ENCODE measurements around the gene VDR.

VDR gene

GRCh38 chr12:47803191-47803875 is 101.5 kb downstream of the VDR start:
- DNase-seq (ENCODE audit: low read depth) = no peak
- H3K36me3 ChIP-seq (ENCODE audit: control insufficient read depth, insufficient read depth, low read length, severe bottlenecking) = peaks cover 27% of the 10 kb centered on the region
- no peak overlapping the region for H3K4me3 ChIP-seq (ENCODE audit: low read length)
- peak overlapping the region; percentile 70 for H3K9ac ChIP-seq (ENCODE audit: low read length)
- H3K9me3 ChIP-seq (ENCODE audit: control insufficient read depth, low read length) = no peaks in the 10 kb centered on the region
- peaks cover 83% of the 10 kb centered on the region for H3K4me1 ChIP-seq (ENCODE audit: control insufficient read depth, insufficient read depth, low read length)
- no peaks in the 10 kb centered on the region for H3K27me3 ChIP-seq (replicated peaks; ENCODE audit: control insufficient read depth, insufficient read depth, low read length)

- no peaks in the 10 kb centered on the region for H3K27me3 ChIP-seq (replicated peaks; ENCODE audit: control insufficient read depth, insufficient read depth, low read length)
- H3K4me1 ChIP-seq (ENCODE audit: control insufficient read depth, insufficient read depth, low read length) = peaks cover 73% of the 10 kb centered on the region
- H3K4me3 ChIP-seq (ENCODE audit: low read length) = no peak overlapping the region
- no peaks in the 10 kb centered on the region for H3K9me3 ChIP-seq (ENCODE audit: control insufficient read depth, low read length)
- no peak for DNase-seq (ENCODE audit: low read depth)
- peak overlapping the region; percentile 70 for H3K9ac ChIP-seq (ENCODE audit: low read length)
- H3K36me3 ChIP-seq (ENCODE audit: control insufficient read depth, insufficient read depth, low read length, severe bottlenecking) = peaks cover 36% of the 10 kb centered on the region
Measured at GRCh38 chr12:47802312-47802711, 102.5 kb downstream of the VDR start.

GRCh38 chr12:47801904-47802246 is 102.9 kb downstream of the VDR start:
- Histone ChIP-seq H3K4me3 (ENCODE audit: low read length) (no peak overlapping the region), H3K9ac (ENCODE audit: low read length) (peak overlapping the region; percentile 70), H3K9me3 (ENCODE audit: control insufficient read depth, low read length) (no peaks in the 10 kb centered on the region), H3K4me1 (ENCODE audit: control insufficient read depth, insufficient read depth, low read length) (peaks cover 69% of the 10 kb centered on the region), H3K36me3 (ENCODE audit: control insufficient read depth, insufficient read depth, low read length, severe bottlenecking) (peaks cover 39% of the 10 kb centered on the region), H3K27me3 (replicated peaks; ENCODE audit: control insufficient read depth, insufficient read depth, low read length) (no peaks in the 10 kb centered on the region)
- no peak for DNase-seq (ENCODE audit: low read depth)

- H3K4me1 ChIP-seq (ENCODE audit: control insufficient read depth, insufficient read depth, low read length) = peaks cover 67% of the 10 kb centered on the region
- peaks cover 44% of the 10 kb centered on the region for H3K36me3 ChIP-seq (ENCODE audit: control insufficient read depth, insufficient read depth, low read length, severe bottlenecking)
- no peak overlapping the region for H3K4me3 ChIP-seq (ENCODE audit: low read length)
- H3K27me3 ChIP-seq (replicated peaks; ENCODE audit: control insufficient read depth, insufficient read depth, low read length) = no peaks in the 10 kb centered on the region
- H3K9me3 ChIP-seq (ENCODE audit: control insufficient read depth, low read length) = no peaks in the 10 kb centered on the region
- peak overlapping the region; percentile 70 for H3K9ac ChIP-seq (ENCODE audit: low read length)
- DNase-seq (ENCODE audit: low read depth) = peak; percentile 20
Measured at GRCh38 chr12:47801170-47801903, 103.5 kb downstream of the VDR start.

- H3K36me3 ChIP-seq (ENCODE audit: control insufficient read depth, insufficient read depth, low read length, severe bottlenecking) = peaks cover 51% of the 10 kb centered on the region
- H3K9me3 ChIP-seq (ENCODE audit: control insufficient read depth, low read length) = no peaks in the 10 kb centered on the region
- H3K27me3 ChIP-seq (replicated peaks; ENCODE audit: control insufficient read depth, insufficient read depth, low read length) = no peaks in the 10 kb centered on the region
- no peak for DNase-seq (ENCODE audit: low read depth)
- peaks cover 60% of the 10 kb centered on the region for H3K4me1 ChIP-seq (ENCODE audit: control insufficient read depth, insufficient read depth, low read length)
- peak overlapping the region; percentile 70 for H3K9ac ChIP-seq (ENCODE audit: low read length)
- no peak overlapping the region for H3K4me3 ChIP-seq (ENCODE audit: low read length)
Measured at GRCh38 chr12:47800582-47800981, 104.2 kb downstream of the VDR start.

GRCh38 chr12:47799357-47799955 is 105.3 kb downstream of the VDR start:
- no peaks in the 10 kb centered on the region for H3K27me3 ChIP-seq (replicated peaks; ENCODE audit: control insufficient read depth, insufficient read depth, low read length)
- H3K4me3 ChIP-seq (ENCODE audit: low read length) = no peak overlapping the region
- peaks cover 49% of the 10 kb centered on the region for H3K4me1 ChIP-seq (ENCODE audit: control insufficient read depth, insufficient read depth, low read length)
- H3K9me3 ChIP-seq (ENCODE audit: control insufficient read depth, low read length) = no peaks in the 10 kb centered on the region
- H3K36me3 ChIP-seq (ENCODE audit: control insufficient read depth, insufficient read depth, low read length, severe bottlenecking) = peaks cover 58% of the 10 kb centered on the region
- peak overlapping the region; percentile 54 for H3K9ac ChIP-seq (ENCODE audit: low read length)
- no peak for DNase-seq (ENCODE audit: low read depth)

GRCh38 chr12:47798382-47798948 is 106.3 kb downstream of the VDR start:
- H3K4me3 ChIP-seq (ENCODE audit: low read length) = no peak overlapping the region
- no peaks in the 10 kb centered on the region for H3K27me3 ChIP-seq (replicated peaks; ENCODE audit: control insufficient read depth, insufficient read depth, low read length)
- H3K4me1 ChIP-seq (ENCODE audit: control insufficient read depth, insufficient read depth, low read length) = peaks cover 39% of the 10 kb centered on the region
- no peak for DNase-seq (ENCODE audit: low read depth)
- H3K9ac ChIP-seq (ENCODE audit: low read length) = no peak overlapping the region
- no peaks in the 10 kb centered on the region for H3K9me3 ChIP-seq (ENCODE audit: control insufficient read depth, low read length)
- H3K36me3 ChIP-seq (ENCODE audit: control insufficient read depth, insufficient read depth, low read length, severe bottlenecking) = peaks cover 61% of the 10 kb centered on the region

- Histone ChIP-seq H3K4me1 (ENCODE audit: control insufficient read depth, insufficient read depth, low read length) (peaks cover 28% of the 10 kb centered on the region), H3K9ac (ENCODE audit: low read length) (no peak overlapping the region), H3K9me3 (ENCODE audit: control insufficient read depth, low read length) (no peaks in the 10 kb centered on the region), H3K36me3 (ENCODE audit: control insufficient read depth, insufficient read depth, low read length, severe bottlenecking) (peaks cover 68% of the 10 kb centered on the region), H3K4me3 (ENCODE audit: low read length) (no peak overlapping the region), H3K27me3 (replicated peaks; ENCODE audit: control insufficient read depth, insufficient read depth, low read length) (no peaks in the 10 kb centered on the region)
- no peak for DNase-seq (ENCODE audit: low read depth)
Measured at GRCh38 chr12:47797441-47797840, 107.4 kb downstream of the VDR start.

GRCh38 chr12:47795814-47796411 is 108.9 kb downstream of the VDR start:
- Histone ChIP-seq H3K4me1 (ENCODE audit: control insufficient read depth, insufficient read depth, low read length) (peaks cover 13% of the 10 kb centered on the region), H3K9me3 (ENCODE audit: control insufficient read depth, low read length) (no peaks in the 10 kb centered on the region), H3K4me3 (ENCODE audit: low read length) (no peak overlapping the region), H3K9ac (ENCODE audit: low read length) (no peak overlapping the region), H3K36me3 (ENCODE audit: control insufficient read depth, insufficient read depth, low read length, severe bottlenecking) (peaks cover 75% of the 10 kb centered on the region), H3K27me3 (replicated peaks; ENCODE audit: control insufficient read depth, insufficient read depth, low read length) (no peaks in the 10 kb centered on the region)
- no peak for DNase-seq (ENCODE audit: low read depth)

- H3K9me3 ChIP-seq (ENCODE audit: control insufficient read depth, low read length) = no peaks in the 10 kb centered on the region
- H3K36me3 ChIP-seq (ENCODE audit: control insufficient read depth, insufficient read depth, low read length, severe bottlenecking) = peaks cover 76% of the 10 kb centered on the region
- H3K4me3 ChIP-seq (ENCODE audit: low read length) = no peak overlapping the region
- peaks cover 11% of the 10 kb centered on the region for H3K4me1 ChIP-seq (ENCODE audit: control insufficient read depth, insufficient read depth, low read length)
- no peaks in the 10 kb centered on the region for H3K27me3 ChIP-seq (replicated peaks; ENCODE audit: control insufficient read depth, insufficient read depth, low read length)
- no peak overlapping the region for H3K9ac ChIP-seq (ENCODE audit: low read length)
- no peak for DNase-seq (ENCODE audit: low read depth)
Measured at GRCh38 chr12:47795121-47795813, 109.5 kb downstream of the VDR start.

Data from adipocyte (in vitro differentiated cells).